Neural crest cell (in vitro differentiated cells): ENCODE results near the gene ADCY3. TPM values are rescaled to one million over a fixed set of nuclear protein-coding genes. Genes with fewer than 3 reads are reported as not detected.

ENCODE experiments used
- DNase-seq: peaks from one replicate; pipeline ENCODE4 v3.0.0; 2021; ENCODE audit warnings: low read depth, mixed read lengths, low spot score
- H3K27ac Mint-ChIP-seq: one replicate; pipeline ENCODE4 v1.8.0; 2021; ENCODE audit warnings: mild to moderate bottlenecking, mixed read lengths; ENCODE audit not compliant: unreplicated experiment
- H3K27me3 Mint-ChIP-seq: 2 replicates; pipeline ENCODE4 v1.8.0; 2021; ENCODE audit warnings: low read depth, mild to moderate bottlenecking, mixed read lengths
- H3K36me3 Mint-ChIP-seq: 2 replicates; pipeline ENCODE4 v1.8.0; 2021; ENCODE audit warnings: low read depth, mild to moderate bottlenecking, mixed read lengths
- H3K4me1 Mint-ChIP-seq: 2 replicates; pipeline ENCODE4 v1.8.0; 2021; ENCODE audit warnings: mixed read lengths
- H3K4me3 Mint-ChIP-seq: one replicate; pipeline ENCODE4 v1.8.0; 2021; ENCODE audit warnings: mild to moderate bottlenecking, mixed read lengths
- H3K9me3 Mint-ChIP-seq: 2 replicates; pipeline ENCODE4 v1.8.0; 2021; ENCODE audit warnings: mixed read lengths
- total RNA-seq: library from RNA; stranded (reverse); gene quantifications from 2 replicates; pipeline ENCODE4 v1.2.1, GENCODE V29; 2021
- TF ChIP-seq, protein P1 (sequence below): fragments of 200-600 bp; sonication (generic); conservative IDR thresholded peaks from 2 replicates; pipeline ENCODE4 v1.5.0; 2021; ENCODE audit warnings: antibody characterized with exemption, mild to moderate bottlenecking

ADCY3 gene
- total RNA-seq, 1 donor from 2014 or later = 49.2 TPM

DNA sequence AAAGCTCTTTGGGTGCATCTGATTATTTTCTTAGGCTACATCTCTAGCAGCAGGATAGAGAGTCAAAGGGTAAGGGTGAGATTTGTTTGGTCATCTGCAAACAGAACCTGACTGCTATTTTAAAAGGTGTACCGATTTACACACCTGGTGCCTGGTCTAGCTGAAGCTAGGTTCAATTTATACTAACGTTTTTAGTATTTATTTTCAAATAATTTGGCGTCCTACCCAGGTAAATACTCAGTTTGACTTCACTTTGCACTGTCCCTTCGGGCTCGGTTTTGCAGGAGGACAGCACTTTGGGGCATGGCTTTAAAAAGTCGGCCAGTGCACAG lies 127.5 kb downstream of the ADCY3 start:
- TF ChIP-seq, protein P1, sequence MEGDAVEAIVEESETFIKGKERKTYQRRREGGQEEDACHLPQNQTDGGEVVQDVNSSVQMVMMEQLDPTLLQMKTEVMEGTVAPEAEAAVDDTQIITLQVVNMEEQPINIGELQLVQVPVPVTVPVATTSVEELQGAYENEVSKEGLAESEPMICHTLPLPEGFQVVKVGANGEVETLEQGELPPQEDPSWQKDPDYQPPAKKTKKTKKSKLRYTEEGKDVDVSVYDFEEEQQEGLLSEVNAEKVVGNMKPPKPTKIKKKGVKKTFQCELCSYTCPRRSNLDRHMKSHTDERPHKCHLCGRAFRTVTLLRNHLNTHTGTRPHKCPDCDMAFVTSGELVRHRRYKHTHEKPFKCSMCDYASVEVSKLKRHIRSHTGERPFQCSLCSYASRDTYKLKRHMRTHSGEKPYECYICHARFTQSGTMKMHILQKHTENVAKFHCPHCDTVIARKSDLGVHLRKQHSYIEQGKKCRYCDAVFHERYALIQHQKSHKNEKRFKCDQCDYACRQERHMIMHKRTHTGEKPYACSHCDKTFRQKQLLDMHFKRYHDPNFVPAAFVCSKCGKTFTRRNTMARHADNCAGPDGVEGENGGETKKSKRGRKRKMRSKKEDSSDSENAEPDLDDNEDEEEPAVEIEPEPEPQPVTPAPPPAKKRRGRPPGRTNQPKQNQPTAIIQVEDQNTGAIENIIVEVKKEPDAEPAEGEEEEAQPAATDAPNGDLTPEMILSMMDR = no peak
- H3K4me1 Mint-ChIP-seq = peaks cover 66% of the 10 kb centered on the region
- DNase-seq = no peak
- H3K36me3 Mint-ChIP-seq = peaks cover 13% of the 10 kb centered on the region
- H3K27ac Mint-ChIP-seq = peak overlapping the region; percentile 100
- H3K9me3 Mint-ChIP-seq = no peaks in the 10 kb centered on the region
- no peaks in the 10 kb centered on the region for H3K27me3 Mint-ChIP-seq
- peak overlapping the region; percentile 100 for H3K4me3 Mint-ChIP-seq

DNA sequence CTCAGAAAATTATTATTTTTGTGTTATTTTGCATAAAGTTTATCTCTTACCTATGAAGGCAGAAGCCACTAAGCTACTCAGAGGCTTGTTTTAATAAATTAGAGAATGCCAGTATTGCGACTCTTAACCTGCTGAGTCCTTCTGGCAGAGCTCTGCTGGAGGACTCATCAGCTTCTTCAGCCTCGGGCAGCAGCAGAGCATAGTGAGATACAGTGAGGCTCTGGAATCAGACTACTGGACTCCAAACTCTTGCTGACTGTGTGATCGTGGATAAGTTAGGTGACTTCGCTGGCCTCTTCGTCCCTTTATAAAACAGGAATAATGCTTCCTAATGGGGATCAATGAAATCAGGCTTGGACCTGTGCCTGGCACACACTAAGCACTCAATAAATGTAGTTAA lies 128.6 kb downstream of the ADCY3 start:
- no peak for DNase-seq

DNA sequence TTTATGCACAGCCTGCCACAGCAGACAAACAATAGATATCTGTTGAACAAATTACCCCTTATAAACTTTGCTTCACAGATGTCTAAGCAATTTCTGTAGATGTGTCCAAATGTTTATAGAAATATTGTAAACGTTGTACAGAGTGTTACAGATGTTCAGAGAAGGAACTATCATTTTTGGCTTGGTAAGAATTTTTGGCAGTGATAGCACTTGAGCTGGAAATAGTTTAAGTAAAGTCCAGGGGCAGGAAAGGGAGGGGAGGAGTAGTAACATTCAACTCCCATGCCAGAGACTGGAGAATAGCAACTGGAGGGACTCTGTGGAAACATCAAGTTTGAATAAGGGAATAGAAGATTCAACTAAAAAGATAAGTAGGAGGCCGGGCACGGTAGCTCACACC lies 131.2 kb downstream of the ADCY3 start:
- Mint-ChIP-seq H3K9me3 (peaks cover 3% of the 10 kb centered on the region), H3K4me1 (peaks cover 42% of the 10 kb centered on the region), H3K27ac (no peak overlapping the region), H3K27me3 (no peaks in the 10 kb centered on the region), H3K36me3 (no peaks in the 10 kb centered on the region), H3K4me3 (peak overlapping the region; percentile 45)
- TF ChIP-seq, protein P1 = no peak
- no peak for DNase-seq

More for the DNA sequence above, 128.6 kb downstream of the ADCY3 start:
- Mint-ChIP-seq H3K27ac (no peak overlapping the region), H3K4me3 (peak overlapping the region; percentile 89), H3K9me3 (no peaks in the 10 kb centered on the region), H3K27me3 (no peaks in the 10 kb centered on the region), H3K4me1 (peaks cover 58% of the 10 kb centered on the region), H3K36me3 (peaks cover 2% of the 10 kb centered on the region)
- TF ChIP-seq, protein P1 = no peak

DNA sequence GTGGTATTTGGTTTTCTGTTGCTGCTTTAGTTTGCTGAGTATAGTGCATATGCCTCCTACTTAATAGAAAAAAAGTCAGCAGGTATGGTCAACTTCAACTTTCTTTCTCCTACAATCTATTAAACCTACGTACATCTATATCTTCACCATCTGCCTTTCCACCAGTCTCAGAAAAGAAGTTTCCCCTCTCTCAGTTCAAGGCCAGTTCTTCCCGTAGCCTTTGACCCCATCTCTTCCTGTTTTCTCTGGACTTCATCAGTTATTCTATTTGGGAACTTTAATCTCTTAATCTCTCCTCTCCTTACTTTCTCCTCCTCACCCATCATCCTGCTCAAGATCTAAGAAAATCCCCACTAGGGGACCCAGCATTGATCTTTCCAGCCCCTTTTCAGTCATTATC lies 132.5 kb downstream of the ADCY3 start:
- H3K36me3 Mint-ChIP-seq = no peaks in the 10 kb centered on the region
- peaks cover 3% of the 10 kb centered on the region for H3K9me3 Mint-ChIP-seq
- no peak overlapping the region for H3K27ac Mint-ChIP-seq
- no peaks in the 10 kb centered on the region for H3K27me3 Mint-ChIP-seq
- DNase-seq = no peak
- H3K4me1 Mint-ChIP-seq = peaks cover 33% of the 10 kb centered on the region
- peak overlapping the region; percentile 20 for H3K4me3 Mint-ChIP-seq
- TF ChIP-seq, protein P1 = no peak

DNA sequence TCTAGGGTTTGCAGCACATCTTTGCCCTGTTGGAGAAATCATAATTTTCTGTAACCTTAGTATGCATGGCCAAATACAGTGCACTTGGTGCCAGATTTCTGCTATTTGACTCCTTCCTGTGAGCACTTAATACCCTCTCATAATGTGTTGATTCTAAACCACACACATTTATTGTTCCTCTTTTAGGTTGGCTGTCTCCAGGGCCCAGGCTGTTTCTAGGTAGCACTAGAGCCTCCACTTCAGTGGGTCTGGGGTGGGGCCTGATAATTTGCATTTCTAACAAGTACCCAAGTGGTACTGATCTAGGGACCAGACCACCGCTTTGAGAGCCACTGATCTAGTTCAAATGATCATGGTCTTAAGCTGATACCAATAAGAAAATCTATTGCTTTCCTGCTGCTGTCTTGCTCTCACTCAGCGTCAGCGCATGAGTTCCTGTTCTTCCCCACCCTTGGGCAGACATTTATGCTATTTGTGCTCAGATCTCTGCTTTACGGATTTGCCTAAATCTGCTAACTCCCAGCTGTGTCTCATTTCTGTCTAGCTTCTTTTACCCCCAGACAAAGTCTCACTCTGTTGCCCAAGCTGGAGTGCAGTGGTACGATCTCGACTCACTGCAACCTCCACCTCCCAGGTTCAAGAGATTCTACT lies 134.2 kb downstream of the ADCY3 start:
- Mint-ChIP-seq H3K36me3 (peaks cover 3% of the 10 kb centered on the region), H3K4me3 (no peak overlapping the region), H3K4me1 (peaks cover 25% of the 10 kb centered on the region), H3K9me3 (peaks cover 5% of the 10 kb centered on the region), H3K27me3 (no peaks in the 10 kb centered on the region), H3K27ac (no peak overlapping the region)
- no peak for DNase-seq
- TF ChIP-seq, protein P1 = no peak
